IPS-18a (cell line): ENCODE measurements around the gene UBE2G2.

Source experiments
- H3K27ac ChIP-seq: one replicate; pipeline ENCODE4 v1.5.1; 2013; ENCODE audit warnings: low read length
- H3K27me3 ChIP-seq: one replicate; pipeline ENCODE4 v1.6.1; 2013; ENCODE audit warnings: mild to moderate bottlenecking, low read length; ENCODE audit not compliant: control insufficient read depth, insufficient read depth
- H3K36me3 ChIP-seq: one replicate; pipeline ENCODE4 v1.6.1; 2013; ENCODE audit warnings: low read depth, low read length; ENCODE audit not compliant: control insufficient read depth
- H3K4me1 ChIP-seq: one replicate; pipeline ENCODE4 v1.6.1; 2013; ENCODE audit warnings: low read depth, low read length; ENCODE audit not compliant: control insufficient read depth
- H3K4me3 ChIP-seq: one replicate; pipeline ENCODE4 v1.5.1; 2013; ENCODE audit warnings: low read length
- H3K9ac ChIP-seq: one replicate; pipeline ENCODE4 v1.6.1; 2013; ENCODE audit warnings: mild to moderate bottlenecking, low read length, moderate library complexity
- H3K9me3 ChIP-seq: one replicate; pipeline ENCODE4 v1.6.1; 2013; ENCODE audit warnings: low read depth, low read length; ENCODE audit not compliant: control insufficient read depth

The UBE2G2 gene

GRCh38 chr21:44805859-44806258 lies 4.2 kb upstream of the UBE2G2 start:
- Histone ChIP-seq H3K27me3 (no peaks in the 10 kb centered on the region), H3K4me1 (peaks cover 5% of the 10 kb centered on the region), H3K36me3 (peaks cover 43% of the 10 kb centered on the region), H3K27ac (no peak overlapping the region), H3K9ac (no peak overlapping the region), H3K4me3 (no peak overlapping the region), H3K9me3 (no peaks in the 10 kb centered on the region)

GRCh38 chr21:44805226-44805625 lies 3.6 kb upstream of the UBE2G2 start:
- no peaks in the 10 kb centered on the region for H3K27me3 ChIP-seq
- H3K27ac ChIP-seq = no peak overlapping the region
- no peaks in the 10 kb centered on the region for H3K9me3 ChIP-seq
- H3K36me3 ChIP-seq = peaks cover 37% of the 10 kb centered on the region
- H3K4me1 ChIP-seq = peaks cover 5% of the 10 kb centered on the region
- H3K9ac ChIP-seq = no peak overlapping the region
- no peak overlapping the region for H3K4me3 ChIP-seq

- H3K4me1 ChIP-seq = peaks cover 7% of the 10 kb centered on the region
- no peak overlapping the region for H3K4me3 ChIP-seq
- H3K27ac ChIP-seq = no peak overlapping the region
- H3K27me3 ChIP-seq = no peaks in the 10 kb centered on the region
- no peaks in the 10 kb centered on the region for H3K9me3 ChIP-seq
- H3K9ac ChIP-seq = no peak overlapping the region
- H3K36me3 ChIP-seq = peaks cover 33% of the 10 kb centered on the region
These were observed 3.1 kb upstream of the UBE2G2 start for GRCh38 chr21:44804762-44805161.

- Histone ChIP-seq H3K4me1 (peaks cover 9% of the 10 kb centered on the region), H3K9me3 (no peaks in the 10 kb centered on the region), H3K4me3 (no peak overlapping the region), H3K27me3 (no peaks in the 10 kb centered on the region), H3K27ac (no peak overlapping the region), H3K9ac (no peak overlapping the region), H3K36me3 (peaks cover 35% of the 10 kb centered on the region)
These were observed 2.0 kb upstream of the UBE2G2 start for GRCh38 chr21:44803651-44804050.

- Histone ChIP-seq H3K27me3 (no peaks in the 10 kb centered on the region), H3K27ac (peak overlapping the region; percentile 18), H3K36me3 (peaks cover 36% of the 10 kb centered on the region), H3K4me3 (peak overlapping the region; percentile 91), H3K9ac (peak overlapping the region; percentile 78), H3K9me3 (no peaks in the 10 kb centered on the region), H3K4me1 (peaks cover 9% of the 10 kb centered on the region)
These were observed 955 bp upstream of the UBE2G2 start for GRCh38 chr21:44802396-44803153.

GRCh38 chr21:44800971-44801467 lies 601 bp downstream of the UBE2G2 start:
- Histone ChIP-seq H3K4me3 (peak overlapping the region; percentile 91), H3K27ac (no peak overlapping the region), H3K27me3 (no peaks in the 10 kb centered on the region), H3K4me1 (peaks cover 9% of the 10 kb centered on the region), H3K36me3 (peaks cover 31% of the 10 kb centered on the region), H3K9ac (peak overlapping the region; percentile 78), H3K9me3 (no peaks in the 10 kb centered on the region)

- Histone ChIP-seq H3K36me3 (peaks cover 30% of the 10 kb centered on the region), H3K27me3 (no peaks in the 10 kb centered on the region), H3K9ac (no peak overlapping the region), H3K9me3 (no peaks in the 10 kb centered on the region), H3K4me1 (peaks cover 9% of the 10 kb centered on the region), H3K27ac (no peak overlapping the region), H3K4me3 (peak overlapping the region; percentile 91)
These were observed 1.5 kb downstream of the UBE2G2 start for GRCh38 chr21:44800103-44800502.

GRCh38 chr21:44799646-44800045 lies 2.0 kb downstream of the UBE2G2 start:
- H3K4me3 ChIP-seq = no peak overlapping the region
- no peak overlapping the region for H3K9ac ChIP-seq
- H3K36me3 ChIP-seq = peaks cover 26% of the 10 kb centered on the region
- no peaks in the 10 kb centered on the region for H3K9me3 ChIP-seq
- no peak overlapping the region for H3K27ac ChIP-seq
- peaks cover 9% of the 10 kb centered on the region for H3K4me1 ChIP-seq
- H3K27me3 ChIP-seq = no peaks in the 10 kb centered on the region

- Histone ChIP-seq H3K9ac (no peak overlapping the region), H3K27ac (no peak overlapping the region), H3K4me1 (peaks cover 9% of the 10 kb centered on the region), H3K4me3 (no peak overlapping the region), H3K9me3 (no peaks in the 10 kb centered on the region), H3K27me3 (no peaks in the 10 kb centered on the region), H3K36me3 (peaks cover 23% of the 10 kb centered on the region)
These were observed 3.8 kb downstream of the UBE2G2 start for GRCh38 chr21:44797775-44798174.

GRCh38 chr21:44795342-44795741 lies 6.3 kb downstream of the UBE2G2 start:
- peaks cover 11% of the 10 kb centered on the region for H3K4me1 ChIP-seq
- no peak overlapping the region for H3K9ac ChIP-seq
- no peak overlapping the region for H3K27ac ChIP-seq
- H3K4me3 ChIP-seq = no peak overlapping the region
- H3K9me3 ChIP-seq = no peaks in the 10 kb centered on the region
- no peaks in the 10 kb centered on the region for H3K27me3 ChIP-seq
- H3K36me3 ChIP-seq = peaks cover 29% of the 10 kb centered on the region

GRCh38 chr21:44793592-44794374 lies 7.8 kb downstream of the UBE2G2 start:
- Histone ChIP-seq H3K27ac (no peak overlapping the region), H3K4me1 (peaks cover 7% of the 10 kb centered on the region), H3K27me3 (no peaks in the 10 kb centered on the region), H3K36me3 (peaks cover 22% of the 10 kb centered on the region), H3K9ac (no peak overlapping the region), H3K9me3 (no peaks in the 10 kb centered on the region), H3K4me3 (no peak overlapping the region)
